Raji (cell line): ENCODE measurements around the gene DPP3.
A peak's percentile ranks its signal among the peaks of the same experiment; 100 is the strongest.

Experiments
- POLR2A ChIP-seq: IDR thresholded peaks from 2 replicates; pipeline ENCODE4 v1.6.1; 2011; ENCODE audit warnings: low read depth, low read length, control low read depth; ENCODE audit not compliant: insufficient read depth

Gene DPP3, protein sequence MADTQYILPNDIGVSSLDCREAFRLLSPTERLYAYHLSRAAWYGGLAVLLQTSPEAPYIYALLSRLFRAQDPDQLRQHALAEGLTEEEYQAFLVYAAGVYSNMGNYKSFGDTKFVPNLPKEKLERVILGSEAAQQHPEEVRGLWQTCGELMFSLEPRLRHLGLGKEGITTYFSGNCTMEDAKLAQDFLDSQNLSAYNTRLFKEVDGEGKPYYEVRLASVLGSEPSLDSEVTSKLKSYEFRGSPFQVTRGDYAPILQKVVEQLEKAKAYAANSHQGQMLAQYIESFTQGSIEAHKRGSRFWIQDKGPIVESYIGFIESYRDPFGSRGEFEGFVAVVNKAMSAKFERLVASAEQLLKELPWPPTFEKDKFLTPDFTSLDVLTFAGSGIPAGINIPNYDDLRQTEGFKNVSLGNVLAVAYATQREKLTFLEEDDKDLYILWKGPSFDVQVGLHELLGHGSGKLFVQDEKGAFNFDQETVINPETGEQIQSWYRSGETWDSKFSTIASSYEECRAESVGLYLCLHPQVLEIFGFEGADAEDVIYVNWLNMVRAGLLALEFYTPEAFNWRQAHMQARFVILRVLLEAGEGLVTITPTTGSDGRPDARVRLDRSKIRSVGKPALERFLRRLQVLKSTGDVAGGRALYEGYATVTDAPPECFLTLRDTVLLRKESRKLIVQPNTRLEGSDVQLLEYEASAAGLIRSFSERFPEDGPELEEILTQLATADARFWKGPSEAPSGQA

DNA sequence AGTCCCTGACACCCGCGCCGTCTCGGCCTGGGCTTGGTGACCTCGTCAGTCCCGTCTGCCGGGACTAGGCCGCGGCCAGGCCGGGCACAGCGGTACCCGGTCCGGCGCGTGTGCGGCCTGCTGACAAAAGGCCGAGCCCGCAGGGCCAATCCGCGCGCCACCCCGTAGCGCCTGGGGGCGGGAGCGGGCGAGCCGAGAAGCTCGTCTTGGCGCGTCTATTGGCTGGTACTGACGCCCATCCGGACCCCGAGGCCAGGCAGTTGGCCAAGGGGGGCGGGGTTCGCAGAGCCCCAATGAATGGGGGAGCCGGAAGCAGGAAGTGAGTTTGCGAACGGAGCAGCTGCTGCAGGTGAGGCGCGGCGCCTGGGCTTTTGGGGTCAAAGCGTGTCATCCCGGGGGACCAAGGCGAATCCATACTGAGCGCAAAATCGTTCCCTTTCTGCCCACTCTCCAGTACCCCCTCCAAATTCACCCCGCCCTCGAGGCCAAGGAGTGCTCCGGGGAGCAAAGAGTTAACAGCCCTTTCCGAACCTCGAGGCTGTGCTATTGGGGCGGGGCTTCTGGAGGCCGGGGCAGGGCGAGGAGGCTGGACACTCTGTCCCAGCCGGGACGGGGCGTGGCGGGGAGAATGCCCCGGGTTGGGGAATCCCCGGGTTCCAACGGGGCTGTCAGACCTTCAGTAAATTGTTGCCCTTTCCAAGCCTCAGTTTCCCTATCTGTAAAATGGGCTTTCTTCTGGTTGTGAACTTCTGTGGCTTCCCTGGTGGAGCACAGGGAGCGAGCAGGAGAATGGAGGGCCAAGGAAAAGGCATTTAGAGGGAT lies at the start of gene DPP3:
Gene DPP3, plus strand, starts transcription at position 318 of the 822 bp plus-strand sequence. CDS start 1,767 bp downstream, outside the sequence.
- TF ChIP-seq POLR2A = peak; percentile 84

DNA sequence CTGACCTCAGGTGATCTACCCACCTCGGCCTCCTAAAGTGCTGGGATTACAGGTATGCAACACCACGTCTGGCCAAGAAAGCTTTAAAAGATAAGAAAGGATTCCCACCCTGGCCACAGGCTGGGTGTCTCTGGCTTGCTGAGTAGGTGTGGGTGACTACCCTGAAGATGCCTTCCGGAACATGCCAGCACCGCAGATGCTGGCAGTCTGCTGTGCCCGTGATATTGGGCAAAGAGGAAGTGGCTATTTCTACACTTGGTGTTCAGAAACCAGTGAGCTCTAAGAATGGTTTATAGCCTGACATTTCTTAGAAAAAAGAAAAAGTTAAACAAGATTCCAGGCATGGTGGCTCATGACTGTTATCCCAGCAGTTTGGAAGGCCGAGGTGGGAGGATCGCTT lies 47.6 kb upstream of the DPP3 start:
- no peak for TF ChIP-seq POLR2A

DNA sequence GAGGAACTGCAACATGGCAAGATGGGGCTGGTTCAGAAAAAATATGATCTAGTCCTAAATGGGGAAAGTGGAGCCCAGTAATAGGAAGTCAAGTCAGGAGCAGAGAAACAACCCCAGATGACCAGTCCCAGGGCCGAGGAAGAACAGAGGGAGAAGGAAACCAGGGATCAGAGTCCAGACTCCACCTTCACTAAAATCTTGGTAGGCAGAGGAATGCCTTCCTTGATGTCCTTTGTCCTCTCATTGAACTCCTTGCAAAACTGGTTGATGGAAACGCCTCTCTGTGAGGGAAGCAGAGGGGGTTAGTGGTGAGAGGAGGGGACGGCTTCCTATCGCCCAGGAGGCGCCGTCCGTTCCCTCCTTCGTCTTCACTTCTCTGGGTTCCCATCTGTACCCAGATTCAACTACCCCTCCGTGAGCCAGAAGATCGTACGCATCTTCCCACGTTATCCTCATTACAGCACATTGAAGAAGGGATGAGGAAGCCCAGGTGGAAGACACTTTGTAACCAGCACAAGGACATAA lies 42.2 kb upstream of the DPP3 start:
- no peak for TF ChIP-seq POLR2A

DNA sequence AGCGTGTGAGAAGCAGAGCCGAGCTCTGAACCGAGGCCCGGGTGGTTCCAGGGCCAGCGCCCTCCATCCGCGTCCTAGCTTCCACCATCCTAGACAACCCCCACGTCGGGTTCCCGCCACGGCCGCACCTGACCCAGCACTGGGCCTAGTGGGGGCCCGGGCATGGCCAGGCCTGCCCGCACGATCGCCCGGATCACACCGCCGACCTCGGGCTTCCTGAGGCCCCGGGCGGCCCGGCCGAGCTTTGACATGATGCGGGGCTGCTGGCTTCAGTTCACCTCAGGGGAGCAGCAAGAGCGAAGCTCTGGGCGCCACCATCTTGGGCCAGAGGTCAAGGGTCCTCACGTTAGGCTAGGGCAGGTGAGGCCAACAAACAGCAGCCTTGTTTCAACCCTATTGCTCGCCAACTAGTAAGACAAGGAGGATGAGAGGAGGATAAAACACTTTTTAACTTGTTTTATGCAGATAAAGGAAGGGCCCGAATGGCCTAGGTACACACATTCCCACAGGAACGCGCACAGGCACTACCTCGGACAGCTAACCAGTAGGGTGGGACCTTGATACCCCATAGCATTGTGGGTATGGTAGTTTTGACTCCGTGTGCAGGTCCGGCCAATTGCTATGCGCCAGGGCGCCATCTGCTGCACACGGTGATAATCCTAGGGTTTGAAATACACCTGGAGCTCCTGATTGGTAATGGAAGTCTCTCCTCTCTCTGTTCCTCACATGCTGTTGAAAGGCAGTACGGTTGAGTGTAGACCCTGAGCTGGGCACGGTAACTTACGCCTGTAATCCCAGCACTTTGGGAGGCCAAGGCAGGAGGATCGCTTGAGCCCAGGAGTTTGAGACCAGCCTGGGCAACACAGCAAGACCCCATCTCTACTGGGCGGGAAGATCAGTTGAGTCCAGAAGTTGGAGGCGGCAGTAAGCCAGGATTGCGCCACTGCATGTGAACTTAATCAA lies 41.4 kb upstream of the DPP3 start, which contains the start of gene MRPL11:
Gene MRPL11, minus strand, starts transcription at position 345 of the 963 bp plus-strand sequence. Its CDS starts 94 bp downstream, at position 251.
- peak; percentile 58 for TF ChIP-seq POLR2A

DNA sequence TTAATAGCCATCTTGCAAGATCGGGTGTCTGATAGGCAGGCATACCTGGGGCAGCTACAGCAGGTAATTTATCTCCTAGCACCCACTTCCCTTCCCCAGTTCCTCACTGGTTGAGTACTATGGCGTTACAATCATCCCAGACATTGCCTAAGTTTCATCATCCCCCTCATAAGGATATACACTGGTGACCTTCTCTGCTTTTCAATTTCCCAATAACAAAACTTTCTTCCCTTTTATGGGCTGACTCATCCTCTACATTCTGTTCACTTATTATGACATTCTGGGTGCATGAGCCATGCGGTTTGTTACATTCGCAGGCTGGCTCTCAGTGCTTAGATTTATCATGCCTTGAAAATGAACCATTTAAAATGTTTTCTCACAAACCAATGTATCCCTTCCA lies 36.6 kb upstream of the DPP3 start:
- TF ChIP-seq POLR2A = no peak

DNA sequence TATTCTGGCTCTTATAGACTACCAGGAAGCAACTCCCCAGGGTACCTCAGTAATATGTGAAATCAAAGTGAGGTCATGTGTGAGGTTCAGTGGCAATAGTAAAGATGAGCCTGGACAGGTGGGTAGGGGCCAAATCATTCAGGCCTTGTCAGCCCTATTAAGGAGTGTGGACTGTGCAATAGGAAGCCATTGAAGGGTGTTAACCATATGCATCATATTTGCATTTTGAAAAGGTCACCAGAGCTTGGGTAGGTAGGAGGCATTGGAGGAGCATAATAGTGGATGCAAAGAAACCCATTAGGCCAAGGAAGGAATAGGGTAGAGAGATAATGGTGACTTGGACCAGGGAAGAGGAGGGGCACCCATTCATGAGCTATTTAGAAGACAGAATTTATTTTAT lies 33.2 kb upstream of the DPP3 start:
- TF ChIP-seq POLR2A = no peak

DNA sequence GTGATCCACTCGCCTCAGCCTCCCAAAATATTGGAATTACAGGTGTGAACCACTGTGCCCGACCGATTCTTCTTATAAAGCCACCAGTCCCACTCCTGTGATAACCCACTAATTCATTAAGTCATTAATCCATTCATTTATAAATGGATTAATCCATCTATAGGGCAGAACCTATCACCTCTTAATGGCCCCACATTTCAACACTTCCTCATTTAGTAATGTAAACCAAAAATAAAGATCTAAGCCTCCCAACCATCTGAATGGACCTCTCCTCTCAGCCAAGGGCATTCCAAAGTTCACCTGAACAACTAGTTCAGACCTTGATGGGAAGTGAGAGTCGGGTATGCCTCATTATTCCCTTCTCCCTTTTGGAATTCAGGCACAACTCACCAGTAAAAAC lies 31.7 kb upstream of the DPP3 start:
- TF ChIP-seq POLR2A = no peak

DNA sequence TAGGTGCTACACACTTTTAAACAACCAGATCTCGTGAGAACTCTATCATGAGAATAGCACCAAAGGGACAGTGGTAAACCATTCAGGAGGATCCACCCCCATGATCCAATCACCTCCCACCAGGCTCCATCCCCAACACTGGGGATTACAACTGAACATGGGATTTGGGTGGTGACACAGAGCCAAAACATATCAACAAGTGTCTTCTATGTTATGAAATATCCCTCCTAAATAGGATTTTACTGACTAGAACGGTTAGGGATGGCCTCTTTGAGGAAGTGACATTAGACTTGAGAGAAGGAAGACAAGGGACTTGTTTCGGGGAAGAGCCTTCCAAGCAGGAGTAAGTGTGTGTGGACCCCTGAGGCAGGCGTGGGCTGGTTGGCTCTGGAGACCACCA lies 29.7 kb upstream of the DPP3 start:
- no peak for TF ChIP-seq POLR2A

DNA sequence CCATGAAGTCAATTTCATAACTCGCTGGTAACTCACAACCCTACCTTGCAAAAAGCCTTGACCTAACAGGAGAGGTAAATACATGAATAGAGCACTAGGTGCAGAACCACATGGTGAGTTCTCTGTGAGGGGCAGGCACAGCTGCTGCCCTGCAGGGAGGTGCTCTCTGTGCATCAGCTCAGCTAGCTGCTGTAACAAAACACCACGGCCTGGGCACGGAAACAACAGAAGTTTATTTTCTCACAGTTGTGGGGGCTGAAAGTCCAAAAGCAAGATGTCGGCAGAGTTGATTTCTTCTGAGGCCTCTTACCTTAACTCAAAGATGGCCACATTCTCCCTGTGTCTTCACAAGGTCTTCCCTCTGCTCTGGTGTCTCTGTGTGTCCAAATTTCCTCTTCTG lies 28.6 kb upstream of the DPP3 start:
- TF ChIP-seq POLR2A = no peak

DNA sequence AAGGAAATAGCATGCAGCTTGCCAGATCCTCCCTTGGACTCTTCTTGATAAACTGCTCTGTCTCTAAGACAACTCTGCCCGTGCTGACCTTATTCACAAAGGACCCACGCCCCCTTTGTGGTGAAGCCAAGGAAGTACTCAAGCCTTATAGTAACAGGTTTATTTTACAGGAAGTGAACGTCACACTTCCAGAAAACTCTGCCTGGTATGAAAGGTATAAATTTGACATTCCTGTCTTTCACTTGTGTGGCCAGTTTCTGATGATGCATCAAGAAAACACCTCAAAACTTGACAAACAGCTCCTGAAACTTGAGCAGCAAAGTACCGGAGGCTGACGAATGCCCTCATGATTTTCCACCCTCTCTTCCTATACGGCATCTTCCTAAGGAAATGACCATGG lies 26.0 kb upstream of the DPP3 start:
- TF ChIP-seq POLR2A = no peak

DNA sequence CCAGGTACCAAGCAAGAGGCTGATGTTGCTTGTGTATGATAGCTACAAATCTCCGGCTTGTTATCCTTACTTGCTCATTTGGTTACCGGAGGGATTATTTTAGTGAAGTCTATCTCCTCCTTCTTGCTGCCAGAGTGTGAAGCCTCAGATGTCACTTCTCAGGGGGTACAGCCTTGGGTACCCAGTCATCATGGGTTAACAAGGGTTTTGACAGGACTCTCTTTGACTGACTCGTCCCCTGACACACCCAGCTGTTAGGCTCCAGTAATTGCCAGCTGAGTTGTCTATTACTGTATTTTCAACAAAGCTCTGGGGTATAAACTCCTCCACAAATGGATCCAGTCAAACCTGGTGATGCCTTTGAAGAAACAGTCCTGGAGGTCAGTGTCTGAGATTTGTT lies 25.4 kb upstream of the DPP3 start:
- TF ChIP-seq POLR2A = no peak

DNA sequence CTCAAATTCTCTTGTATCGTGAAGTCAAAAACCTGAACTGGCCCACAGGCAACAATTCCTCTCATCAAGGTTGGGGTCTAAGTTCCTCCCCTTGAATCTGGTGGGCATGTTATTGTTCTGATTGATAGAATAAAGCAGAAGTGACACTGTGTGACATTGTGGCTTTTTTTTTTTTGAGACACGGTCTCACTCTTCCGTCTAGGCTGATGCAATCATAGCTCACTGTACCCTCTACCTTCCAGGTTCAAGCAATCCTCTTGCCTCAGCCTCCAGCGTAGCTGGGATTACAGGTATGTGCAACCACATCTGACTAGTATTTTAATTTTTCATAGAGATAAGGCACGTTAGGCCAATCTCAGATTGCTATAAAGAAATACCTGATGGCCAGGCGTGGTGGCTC lies 22.4 kb upstream of the DPP3 start:
- no peak for TF ChIP-seq POLR2A

DNA sequence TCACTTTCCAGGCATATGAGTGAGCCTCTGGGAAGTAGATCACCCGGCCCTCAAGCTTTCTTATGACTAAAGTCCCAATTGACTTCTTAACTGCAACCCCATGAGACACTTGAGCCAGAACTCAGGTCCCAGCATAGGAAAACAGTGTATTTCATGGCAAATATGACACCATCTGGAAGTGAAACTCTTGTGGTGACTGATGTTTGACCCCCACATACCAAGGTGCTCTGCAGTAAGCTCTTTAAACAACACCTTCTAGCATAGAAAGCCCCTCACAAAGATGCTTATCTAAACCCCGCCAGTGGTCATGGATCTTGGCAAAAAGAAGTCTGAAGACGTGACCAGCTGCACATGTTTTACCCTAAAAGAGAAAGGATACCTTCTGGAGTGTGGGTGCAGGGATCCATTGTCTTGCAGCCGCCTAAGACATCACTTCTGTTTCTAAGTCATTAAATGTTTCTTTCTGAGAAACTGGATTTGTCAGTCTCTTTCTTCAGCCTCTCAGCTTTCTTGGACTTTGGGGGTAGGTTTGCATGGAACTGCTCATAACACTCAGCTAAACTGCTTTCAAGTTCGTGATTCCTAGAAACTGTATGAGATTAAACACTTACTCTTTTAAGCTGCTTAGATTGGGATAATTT lies 21.0 kb upstream of the DPP3 start:
- TF ChIP-seq POLR2A = no peak

DNA sequence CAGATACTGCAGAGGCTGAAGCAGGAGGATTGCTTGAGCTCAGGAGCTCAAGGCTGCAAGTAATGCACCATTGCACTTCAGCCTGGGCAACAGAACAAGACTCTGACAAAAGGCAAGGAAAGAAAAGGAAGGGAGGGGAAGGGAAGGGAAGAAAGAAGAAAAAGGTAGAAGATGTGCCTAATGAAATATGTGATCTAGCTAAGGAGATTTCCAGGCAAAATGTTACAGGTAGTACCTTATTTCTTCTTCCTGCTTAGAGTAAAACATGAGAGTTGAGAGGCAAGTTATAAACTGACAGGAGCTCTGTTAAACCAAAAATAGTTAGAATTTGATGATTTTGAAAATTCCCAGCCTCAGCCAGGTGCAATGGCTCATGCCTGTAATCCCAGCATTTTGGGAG lies 18.2 kb upstream of the DPP3 start:
- no peak for TF ChIP-seq POLR2A
